Mucosa of descending colon (tissue), 3 donors: ENCODE measurements around the gene S1PR3. TPM values are rescaled to one million over a fixed set of nuclear protein-coding genes. Genes with fewer than 3 reads are reported as not detected.

Source experiments
- ATAC-seq: fragments of 200-7000 bp; cut with Tn5 transposase; one replicate; pipeline ENCODE4 v1.9.1; 2020; ENCODE audit warnings: mild to moderate bottlenecking, moderate library complexity
- DNase-seq, 3 donors: peaks; one replicate each; pipeline ENCODE4 v3.0.0-alpha.2; 2020
- H3K36me3 ChIP-seq: fragments of 200-600 bp; one replicate; pipeline ENCODE4 v1.8.0; 2021; ENCODE audit warnings: low read depth, mild to moderate bottlenecking
- H3K4me1 ChIP-seq: fragments of 200-600 bp; one replicate; pipeline ENCODE4 v1.8.0; 2021; ENCODE audit warnings: low read depth, mild to moderate bottlenecking
- H3K4me3 ChIP-seq: fragments of 200-600 bp; one replicate; pipeline ENCODE4 v1.8.0; 2021; ENCODE audit warnings: mild to moderate bottlenecking
- H3K9me3 ChIP-seq: fragments of 200-600 bp; one replicate; pipeline ENCODE4 v1.8.0; 2021; ENCODE audit warnings: mild to moderate bottlenecking
- intact Hi-C, 2 donors: fragments of 100-400 bp; cut with DNase I in 1 of 2; cut with micrococcal nuclease in 1 of 2; formaldehyde crosslinking; loops; one replicate each; pipeline versions ENCODE4 v1.11.0 to v1.11.1; 2022; cut with DNase I, micrococcal nuclease
- total RNA-seq, 3 donors: library from RNA; stranded (reverse); fragmentation: NEBNext Ultra II Directional in 2 of 3; extraction: Animal tissue kit (Norgen Biotek cat#: 25700) in 2 of 3; gene quantifications; one replicate each; pipeline versions ENCODE4 v1.2.1 to v1.2.4, GENCODE V29; 2021 to 2023
- TF ChIP-seq, protein P1 (sequence below): fragments of 200-600 bp; IDR thresholded peaks from one replicate; pipeline ENCODE4 v1.8.0; 2022; ENCODE audit warnings: antibody characterized with exemption, mild to moderate bottlenecking
- donor health status: DM: no; HTN: no; CAD: no; lungs with moderate emphysema.
- donor health status: DM: no; HTN: no; CAD: no.
- donor health status: DM: no; HTN: yes; CAD: no.

Gene S1PR3
- total RNA-seq, 3 donors from 2014 or later = 0.87 to 12.2 (median 3.0) TPM

DNA sequence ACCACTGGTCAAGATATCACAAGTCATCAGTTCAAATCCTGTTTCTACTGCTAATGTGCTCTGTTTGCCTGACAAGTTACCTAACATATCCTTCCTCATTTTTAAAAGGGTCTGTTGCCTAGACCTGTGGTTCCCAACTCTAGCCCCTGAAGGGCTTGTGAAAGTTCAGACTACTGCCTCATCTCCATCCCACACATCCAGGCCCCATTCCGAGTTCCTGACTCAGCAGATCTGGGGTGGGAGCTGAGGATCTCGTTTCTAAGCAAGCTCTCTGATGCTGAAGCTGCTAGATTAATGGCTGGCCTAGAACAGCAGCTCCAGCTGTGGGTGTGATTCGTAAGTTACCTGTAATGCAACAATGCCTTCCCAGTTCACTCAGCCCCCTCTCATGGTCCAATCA, 32.5 kb downstream of the S1PR3 start:
- no peak overlapping the region for H3K4me3 ChIP-seq
- TF ChIP-seq, protein P1, sequence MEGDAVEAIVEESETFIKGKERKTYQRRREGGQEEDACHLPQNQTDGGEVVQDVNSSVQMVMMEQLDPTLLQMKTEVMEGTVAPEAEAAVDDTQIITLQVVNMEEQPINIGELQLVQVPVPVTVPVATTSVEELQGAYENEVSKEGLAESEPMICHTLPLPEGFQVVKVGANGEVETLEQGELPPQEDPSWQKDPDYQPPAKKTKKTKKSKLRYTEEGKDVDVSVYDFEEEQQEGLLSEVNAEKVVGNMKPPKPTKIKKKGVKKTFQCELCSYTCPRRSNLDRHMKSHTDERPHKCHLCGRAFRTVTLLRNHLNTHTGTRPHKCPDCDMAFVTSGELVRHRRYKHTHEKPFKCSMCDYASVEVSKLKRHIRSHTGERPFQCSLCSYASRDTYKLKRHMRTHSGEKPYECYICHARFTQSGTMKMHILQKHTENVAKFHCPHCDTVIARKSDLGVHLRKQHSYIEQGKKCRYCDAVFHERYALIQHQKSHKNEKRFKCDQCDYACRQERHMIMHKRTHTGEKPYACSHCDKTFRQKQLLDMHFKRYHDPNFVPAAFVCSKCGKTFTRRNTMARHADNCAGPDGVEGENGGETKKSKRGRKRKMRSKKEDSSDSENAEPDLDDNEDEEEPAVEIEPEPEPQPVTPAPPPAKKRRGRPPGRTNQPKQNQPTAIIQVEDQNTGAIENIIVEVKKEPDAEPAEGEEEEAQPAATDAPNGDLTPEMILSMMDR = no peak

DNA sequence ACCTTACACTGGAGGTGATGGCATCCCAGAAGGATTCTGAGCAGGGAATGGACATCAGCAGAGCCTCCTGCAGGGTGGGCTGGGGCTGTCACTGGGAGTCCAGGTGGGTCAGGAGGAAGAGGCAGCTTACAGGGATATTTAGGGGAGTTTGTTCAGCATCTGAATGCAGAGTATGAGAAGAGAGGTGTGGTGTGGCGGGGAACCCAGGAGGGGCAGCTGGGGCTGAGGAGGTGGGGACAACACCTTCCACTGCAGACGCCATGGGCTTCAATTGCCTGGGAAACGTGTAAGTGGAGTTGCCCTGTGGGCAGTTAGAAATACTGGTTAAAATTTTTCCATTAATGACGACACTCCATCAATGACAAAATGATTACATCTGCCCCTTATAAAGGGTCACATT, 33.5 kb downstream of the S1PR3 start:
- TF ChIP-seq, protein P1 = no peak
- no peak for ATAC-seq

More for the DNA sequence above, 32.5 kb downstream of the S1PR3 start:
- no peak for DNase-seq
- intact Hi-C loops = no loop called here
- ATAC-seq = no peak
- Histone ChIP-seq H3K9me3 (no peaks in the 10 kb centered on the region), H3K4me1 (no peaks in the 10 kb centered on the region), H3K36me3 (no peaks in the 10 kb centered on the region)

DNA sequence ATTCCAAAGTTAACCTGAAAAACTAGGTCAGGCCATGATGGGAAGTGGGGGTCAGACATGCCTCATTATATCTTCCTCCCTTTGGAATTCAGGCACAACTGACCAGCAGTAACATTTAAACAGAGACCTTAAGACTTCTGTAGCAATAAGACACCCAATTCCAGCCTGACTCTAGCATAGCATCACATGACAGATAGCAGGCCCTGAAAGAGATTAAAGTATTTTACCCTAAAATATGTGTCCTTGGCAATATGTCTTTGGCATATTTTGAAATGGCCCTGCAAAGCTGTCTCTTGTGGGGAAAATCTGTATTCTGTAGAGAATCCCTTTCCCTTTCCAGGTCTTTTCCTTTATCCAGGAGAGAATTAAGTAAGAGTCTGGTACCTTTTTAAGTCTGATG, 34.3 kb downstream of the S1PR3 start:
- Histone ChIP-seq H3K36me3 (no peaks in the 10 kb centered on the region), H3K9me3 (peaks cover 14% of the 10 kb centered on the region), H3K4me1 (no peaks in the 10 kb centered on the region), H3K4me3 (no peak overlapping the region)
- TF ChIP-seq, protein P1 = no peak
- intact Hi-C loops = no loop called here
- no peak for DNase-seq
- no peak for ATAC-seq

More for the DNA sequence above, 33.5 kb downstream of the S1PR3 start:
- intact Hi-C loops = no loop called here
- Histone ChIP-seq H3K9me3 (peaks cover 6% of the 10 kb centered on the region), H3K4me3 (no peak overlapping the region), H3K4me1 (no peaks in the 10 kb centered on the region), H3K36me3 (no peaks in the 10 kb centered on the region)
- DNase-seq = no peak

DNA sequence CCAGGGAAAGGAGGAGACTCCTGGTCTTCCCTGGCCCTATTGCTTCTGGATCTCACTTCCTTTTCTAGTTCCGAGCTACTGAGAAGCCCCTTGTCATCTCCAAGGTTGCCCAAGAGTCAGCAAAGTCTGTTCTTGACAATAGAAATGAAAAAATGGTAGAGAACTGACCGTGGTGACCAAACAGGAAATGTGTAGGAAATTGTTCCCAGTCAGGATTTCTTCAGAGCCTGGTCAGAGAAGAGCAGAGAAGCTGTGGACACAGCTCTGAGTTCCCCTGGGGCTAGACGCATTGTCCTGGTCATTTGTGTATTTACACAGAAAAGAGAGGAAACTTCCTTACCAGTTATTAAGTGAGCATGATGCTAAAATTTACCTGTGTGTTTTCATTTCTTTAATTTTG, 35.6 kb downstream of the S1PR3 start:
- no peaks in the 10 kb centered on the region for H3K4me1 ChIP-seq
- DNase-seq (no peak), ATAC-seq (no peak)
- H3K4me3 ChIP-seq = no peak overlapping the region
- no peaks in the 10 kb centered on the region for H3K36me3 ChIP-seq
- H3K9me3 ChIP-seq = peaks cover 14% of the 10 kb centered on the region
- intact Hi-C loops = no loop called here
- TF ChIP-seq, protein P1 = no peak

DNA sequence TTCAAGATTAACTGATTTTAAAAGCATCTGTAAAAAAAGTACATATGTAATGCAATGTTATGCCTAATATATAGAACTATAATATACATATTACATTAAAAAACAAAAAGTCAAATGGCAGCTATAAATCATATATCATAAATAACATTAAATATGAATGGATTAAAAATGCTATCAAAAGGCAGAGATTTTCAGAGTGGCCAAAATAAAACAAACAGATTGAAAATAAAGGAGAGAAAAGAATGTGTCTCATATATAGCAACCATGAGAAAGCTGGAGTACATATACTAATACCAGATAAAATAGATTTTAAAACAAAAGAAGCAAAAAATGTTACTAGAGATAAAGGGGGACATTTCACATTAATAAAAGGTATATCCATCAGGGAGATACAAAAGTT, 38.5 kb downstream of the S1PR3 start:
- H3K36me3 ChIP-seq = no peaks in the 10 kb centered on the region
- H3K4me1 ChIP-seq = no peaks in the 10 kb centered on the region
- no peak for DNase-seq
- no peak for ATAC-seq
- no peak overlapping the region for H3K4me3 ChIP-seq
- intact Hi-C loops = no loop called here
- TF ChIP-seq, protein P1 = no peak
- H3K9me3 ChIP-seq = peaks cover 14% of the 10 kb centered on the region

DNA sequence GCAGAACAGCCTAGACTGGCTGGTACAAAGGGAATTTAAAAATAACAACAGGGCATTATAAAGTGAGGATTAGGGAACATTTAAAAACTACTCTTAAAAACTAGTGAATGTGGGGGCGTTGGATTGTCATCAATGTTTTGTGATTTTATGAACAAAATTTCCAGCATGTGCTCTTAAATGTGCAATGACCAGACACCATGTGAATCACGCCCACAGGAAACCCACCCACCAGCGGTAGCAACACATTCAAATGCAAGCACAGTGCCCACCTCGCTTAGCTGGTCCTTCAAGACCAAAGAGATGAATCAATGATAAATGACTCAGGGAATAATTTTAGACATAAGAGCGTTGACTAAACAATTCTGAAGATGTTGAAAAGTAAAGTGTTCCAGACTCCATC, 40.9 kb downstream of the S1PR3 start:
- H3K4me1 ChIP-seq = no peaks in the 10 kb centered on the region
- no peak overlapping the region for H3K4me3 ChIP-seq
- no peaks in the 10 kb centered on the region for H3K36me3 ChIP-seq
- intact Hi-C loops = no loop called here
- ATAC-seq (no peak), DNase-seq (no peak)
- TF ChIP-seq, protein P1 = no peak
- H3K9me3 ChIP-seq = peaks cover 14% of the 10 kb centered on the region
